Measurements from ENCODE around the gene FAM222A.

GRCh38 chr12:109800536-109800935, 86.9 kb downstream of the FAM222A start:
- TF ChIP-seq CTCF (IDR thresholded peaks at IDR 0.05; ENCODE audit: insufficient read depth, low read length) (no peak), POLR2AphosphoS5 (IDR thresholded peaks at IDR 0.05; ENCODE audit: low read depth) (no peak), REST (IDR thresholded peaks at IDR 0.05; ENCODE audit: insufficient replicate concordance, low read depth) (no peak), GABPA (IDR thresholded peaks at IDR 0.05; ENCODE audit: low read depth) (no peak), SPI1 (IDR thresholded peaks at IDR 0.05; ENCODE audit: borderline replicate concordance, low read depth) (no peak)
